Common myeloid progenitor, CD34-positive (primary cell): ENCODE measurements around the gene ACER2.
A peak's percentile ranks its signal among the peaks of the same experiment; 100 is the strongest.

Source experiments
- CTCF ChIA-PET: fragments of 350-600 bp; sonication (Branson Sonifier 250); formaldehyde crosslinking; loops from one replicate; lab custom pipeline; 2021; ENCODE audit warnings: antibody characterized with exemption; lab: Charles Lee
- POLR2A ChIA-PET: fragments of 350-600 bp; sonication (Branson Sonifier 250); formaldehyde crosslinking; loops from one replicate; lab custom pipeline; 2021; ENCODE audit warnings: antibody characterized with exemption; lab: Charles Lee
- DNase-seq, 3 donors: peaks; one replicate each; pipeline versions ENCODE4 v3.0.0 to v3.0.0-alpha.2; 2013
- H3K27ac ChIP-seq, 2 experiments: 1 replicate in 1 of 2; 2 replicates in 1 of 2; pipeline ENCODE4 v1.7.0; 2013; ENCODE audit warnings: inconsistent platforms in 2 of 2, low read length in 2 of 2, mild to moderate bottlenecking in 2 of 2, low read depth in 1 of 2, moderate library complexity in 1 of 2; ENCODE audit not compliant: severe bottlenecking in 2 of 2, insufficient read depth in 1 of 2, poor library complexity in 1 of 2
- H3K27me3 ChIP-seq, 5 experiments: replicated peaks in 2 of 5; 1 replicate in 3 of 5; 2 replicates in 2 of 5; pipeline versions ENCODE4 v1.6.1 to v1.7.0; 2013; ENCODE audit warnings: low read length in 4 of 5, mild to moderate bottlenecking in 2 of 5, moderate library complexity in 2 of 5, inconsistent platforms in 1 of 5; ENCODE audit not compliant: insufficient read depth in 5 of 5, control insufficient read depth in 4 of 5
- H3K36me3 ChIP-seq, 4 experiments: 1 replicate in 2 of 4; 2 replicates in 2 of 4; pipeline versions ENCODE4 v1.6.1 to v1.7.0; 2013; ENCODE audit warnings: low read length in 3 of 4, control low read depth in 1 of 4, mild to moderate bottlenecking in 1 of 4; ENCODE audit not compliant: control insufficient read depth in 4 of 4, insufficient read depth in 4 of 4
- H3K4me1 ChIP-seq, 4 experiments: 1 replicate in 3 of 4; 2 replicates in 1 of 4; pipeline versions ENCODE4 v1.6.1 to v1.7.1; 2013; ENCODE audit warnings: low read length in 3 of 4, mild to moderate bottlenecking in 3 of 4, control low read depth in 1 of 4, inconsistent platforms in 1 of 4, moderate library complexity in 1 of 4; ENCODE audit not compliant: control insufficient read depth in 4 of 4, insufficient read depth in 4 of 4; ENCODE audit errors: control extremely low read depth in 1 of 4
- H3K4me3 ChIP-seq, 7 experiments: 1 replicate in 4 of 7; 2 replicates in 3 of 7; pipeline versions ENCODE4 v1.5.1 to v1.7.0; 2013; ENCODE audit warnings: mild to moderate bottlenecking in 7 of 7, low read length in 6 of 7, moderate library complexity in 6 of 7, inconsistent platforms in 2 of 7, low read depth in 2 of 7, control low read depth in 1 of 7; ENCODE audit not compliant: insufficient read depth in 4 of 7, control insufficient read depth in 1 of 7; ENCODE audit errors: extremely low read depth in 1 of 7
- H3K9me3 ChIP-seq, 5 experiments: 1 replicate in 4 of 5; 2 replicates in 1 of 5; pipeline versions ENCODE4 v1.6.1 to v1.7.1; 2013; ENCODE audit warnings: low read length in 4 of 5, mild to moderate bottlenecking in 2 of 5, inconsistent platforms in 1 of 5, low read depth in 1 of 5, moderate library complexity in 1 of 5; ENCODE audit not compliant: control insufficient read depth in 4 of 5, insufficient read depth in 2 of 5; ENCODE audit errors: control extremely low read depth in 1 of 5
- WGBS: methylation state at CpG from one replicate; pipeline ENCODE4 v1.1.5; 2013; ENCODE audit not compliant: insufficient coverage; 5-methylcytosine and 5-hydroxymethylcytosine counted together

ACER2 gene

DNA sequence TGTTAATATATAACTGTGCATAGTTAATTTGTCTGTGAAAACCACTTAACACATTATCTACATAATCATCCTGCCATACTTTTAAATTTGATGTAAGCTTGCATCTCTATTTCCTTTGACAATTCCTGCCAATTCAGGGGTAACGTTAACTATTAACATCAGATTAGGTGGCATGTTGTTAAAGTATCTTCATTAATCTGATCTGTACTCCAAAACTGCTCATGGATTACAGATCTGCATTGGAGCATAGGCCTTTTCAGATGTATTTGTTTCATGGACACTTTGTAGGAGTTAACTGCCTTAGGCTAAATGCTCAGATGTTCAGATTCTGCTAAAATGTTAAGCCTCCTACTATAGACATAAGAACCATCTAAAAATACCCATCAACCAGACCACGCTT, 31.9 kb upstream of the ACER2 start:
- peaks cover 3 to 71% (median 41%) of the 10 kb centered on the region in 4 experiments for H3K36me3 ChIP-seq
- ChIA-PET POLR2A (interaction anchor here (0.6 kb wide), 1 partner anchor 1538 kb away, joined by 5 read pairs; no protein-coding TSS in a partner anchor), CTCF (interaction anchor here (0.9 to 1.4 kb wide), 3 partner anchors 18 to 88 kb away, joined by 3 to 5 read pairs (median 3); no protein-coding TSS in a partner anchor)
- H3K9me3 ChIP-seq, result no peaks in the 10 kb centered on the region
- H3K4me1 ChIP-seq, result peaks cover 17 to 28% (median 23%) of the 10 kb centered on the region in 4 experiments
- H3K4me3 ChIP-seq, result peak overlapping the region in 1 of 7 experiments; percentile 92
- H3K27me3 ChIP-seq, result no peaks in the 10 kb centered on the region
- DNase-seq, result no peak
- peak overlapping the region in 1 of 2 experiments; percentile 96 for H3K27ac ChIP-seq
- no CpG with 5 or more reads among the region's 2 CpGs for WGBS

DNA sequence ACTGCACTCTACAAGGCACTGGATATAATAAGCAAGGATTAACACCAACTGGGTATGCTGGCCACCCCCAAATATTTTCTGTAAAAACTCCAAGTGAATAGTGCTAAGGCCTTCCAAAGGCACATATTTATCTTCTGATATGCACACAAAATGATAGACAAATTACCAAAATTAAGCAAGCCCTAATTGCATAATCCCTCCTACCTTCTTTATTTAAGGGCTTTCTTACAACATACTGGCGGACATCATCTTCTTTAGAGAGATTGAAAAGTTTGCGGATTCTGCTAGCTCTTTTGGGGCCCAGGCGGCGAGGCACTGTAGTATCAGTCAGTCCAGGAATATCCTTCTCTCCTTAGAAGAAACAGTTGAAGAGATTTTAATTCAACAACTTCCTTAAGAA, 30.6 kb upstream of the ACER2 start:
- Histone ChIP-seq H3K9me3 (no peaks in the 10 kb centered on the region), H3K36me3 (peaks cover 2 to 65% (median 39%) of the 10 kb centered on the region in 4 experiments), H3K27ac (peak overlapping the region in 1 of 2 experiments; percentile 96), H3K27me3 (no peaks in the 10 kb centered on the region), H3K4me1 (peaks cover 17 to 28% (median 23%) of the 10 kb centered on the region in 4 experiments), H3K4me3 (peak overlapping the region in 5 of 7 experiments; percentile 90 to 97 (median 94))
- no peak for DNase-seq
- no CpG with 5 or more reads among the region's 4 CpGs for WGBS
- CTCF ChIA-PET, result interaction anchor here (1.0 kb wide), 1 partner anchor 42 kb away, joined by 3 read pairs; no protein-coding TSS in a partner anchor
- POLR2A ChIA-PET, result no interaction called here

DNA sequence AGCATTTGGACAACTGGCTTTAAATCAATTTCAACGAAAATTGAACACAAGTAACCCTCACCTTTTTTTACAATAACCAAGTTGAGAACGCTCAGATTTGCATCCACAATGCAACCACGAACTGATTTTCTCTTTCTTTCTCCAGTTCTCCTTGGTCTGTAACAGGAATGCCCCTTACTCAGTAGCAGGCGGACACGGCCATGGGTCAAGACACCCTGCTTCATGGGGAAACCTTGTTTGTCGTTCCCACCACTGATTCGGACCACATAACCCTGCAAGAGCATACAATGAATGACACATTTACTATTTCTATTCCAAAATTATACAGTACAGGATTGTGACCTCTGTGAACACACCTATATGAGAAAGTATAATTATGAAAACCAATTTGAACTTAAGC, 30.2 kb upstream of the ACER2 start:
- CTCF ChIA-PET, result no interaction called here

DNA sequence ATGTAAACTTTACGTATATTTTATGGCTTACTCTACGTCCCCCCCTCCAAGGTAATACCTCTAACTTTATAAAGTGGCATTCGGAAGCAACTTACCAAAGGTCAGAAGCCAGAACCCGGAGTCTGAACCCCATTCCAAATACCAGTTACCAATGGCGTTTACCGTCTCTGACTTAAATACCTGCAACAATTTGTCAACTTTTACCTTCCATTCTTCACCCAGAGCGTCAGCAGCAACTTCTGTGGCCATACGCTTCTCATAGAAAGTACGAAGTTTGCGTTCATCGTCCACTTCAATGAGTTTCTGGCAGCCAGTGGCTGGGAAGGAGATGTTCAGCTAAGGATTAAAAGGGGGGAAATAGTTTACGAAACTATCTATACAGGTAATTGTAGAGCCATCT, 29.5 kb upstream of the ACER2 start:
- Histone ChIP-seq H3K36me3 (peaks cover 2 to 54% (median 35%) of the 10 kb centered on the region in 4 experiments), H3K4me1 (peaks cover 17 to 28% (median 23%) of the 10 kb centered on the region in 4 experiments), H3K4me3 (peak overlapping the region in 6 of 7 experiments; percentile 81 to 97 (median 93)), H3K27ac (peak overlapping the region; percentile 93 to 96), H3K9me3 (no peaks in the 10 kb centered on the region), H3K27me3 (no peaks in the 10 kb centered on the region)
- ChIA-PET CTCF (no interaction called here), POLR2A (interaction anchor here (0.6 to 1.6 kb wide), 3 partner anchors 29 to 1644 kb away, joined by 3 to 4 read pairs (median 3); partner anchors contain the start of gene ACER2)
- WGBS, result 32% methylated on average over 4 of the region's 12 CpGs
- no peak for DNase-seq

More for the DNA sequence above, 30.2 kb upstream of the ACER2 start:
- 61% methylated on average over 6 of the region's 7 CpGs for WGBS
- POLR2A ChIA-PET, result no interaction called here
- Histone ChIP-seq H3K4me1 (peaks cover 17 to 28% (median 23%) of the 10 kb centered on the region in 4 experiments), H3K27me3 (no peaks in the 10 kb centered on the region), H3K27ac (peak overlapping the region; percentile 93 to 96), H3K4me3 (peak overlapping the region in 6 of 7 experiments; percentile 81 to 97 (median 93)), H3K9me3 (no peaks in the 10 kb centered on the region), H3K36me3 (peaks cover 2 to 60% (median 38%) of the 10 kb centered on the region in 4 experiments)
- no peak for DNase-seq

DNA sequence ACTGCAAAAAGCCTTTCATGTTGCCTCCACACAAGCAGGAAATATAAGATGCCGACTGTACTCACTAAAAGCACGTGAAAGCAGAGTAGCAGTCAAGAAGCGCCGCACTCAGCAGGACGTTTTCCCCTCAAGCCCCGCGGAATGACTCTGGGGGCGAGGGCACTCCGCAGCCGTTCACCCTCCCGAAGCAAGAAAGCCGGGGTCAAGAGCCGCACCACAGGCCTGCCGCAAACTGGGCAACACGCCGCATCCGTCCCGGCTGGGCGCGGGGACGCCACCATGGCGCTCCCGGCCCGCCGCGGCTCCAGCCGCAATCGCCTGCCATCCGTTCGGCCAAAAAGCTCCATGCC, 29.1 kb upstream of the ACER2 start:
- peaks cover 17 to 28% (median 23%) of the 10 kb centered on the region in 4 experiments for H3K4me1 ChIP-seq
- peak; percentile 28 to 60 (median 46) for DNase-seq
- H3K4me3 ChIP-seq, result peak overlapping the region; percentile 76 to 97 (median 92)
- CTCF ChIA-PET, result interaction anchor here (0.6 to 0.7 kb wide), 2 partner anchors 11 to 76 kb away, joined by 3 read pairs; no protein-coding TSS in a partner anchor
- 0% methylated on average over 29 of the region's 30 CpGs for WGBS
- H3K27ac ChIP-seq, result peak overlapping the region; percentile 93 to 96
- no peaks in the 10 kb centered on the region for H3K27me3 ChIP-seq
- H3K9me3 ChIP-seq, result no peaks in the 10 kb centered on the region
- H3K36me3 ChIP-seq, result peaks cover 2 to 50% (median 33%) of the 10 kb centered on the region in 4 experiments
- POLR2A ChIA-PET, result interaction anchor here (0.6 to 1.6 kb wide), 5 partner anchors 29 to 86 kb away, joined by 3 to 5 read pairs (median 4); partner anchors contain the start of gene ACER2

DNA sequence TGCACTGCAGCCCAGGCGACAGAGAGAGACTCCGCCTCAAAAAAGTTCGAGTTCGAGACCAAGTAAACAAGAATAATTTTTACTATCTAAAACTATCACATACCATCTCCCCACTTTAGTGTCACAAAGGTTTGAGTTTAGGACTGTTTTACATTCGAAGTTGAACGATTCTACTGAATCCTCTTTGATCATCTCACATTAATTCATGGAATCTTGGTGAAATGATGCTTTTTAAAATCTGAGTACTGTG, 28.1 kb upstream of the ACER2 start:
- peak overlapping the region; percentile 76 to 97 (median 92) for H3K4me3 ChIP-seq
- H3K36me3 ChIP-seq, result peaks cover 2 to 39% (median 25%) of the 10 kb centered on the region in 4 experiments
- H3K27me3 ChIP-seq, result no peaks in the 10 kb centered on the region
- ChIA-PET POLR2A (interaction anchor here (1.0 to 1.4 kb wide), 2 partner anchors 28 to 85 kb away, joined by 3 read pairs; partner anchors contain the start of gene ACER2), CTCF (no interaction called here)
- DNase-seq, result no peak
- peaks cover 17 to 28% (median 23%) of the 10 kb centered on the region in 4 experiments for H3K4me1 ChIP-seq
- H3K9me3 ChIP-seq, result no peaks in the 10 kb centered on the region
- peak overlapping the region; percentile 93 to 96 for H3K27ac ChIP-seq
- WGBS, result 20% methylated on average over 1 of the region's 6 CpGs

DNA sequence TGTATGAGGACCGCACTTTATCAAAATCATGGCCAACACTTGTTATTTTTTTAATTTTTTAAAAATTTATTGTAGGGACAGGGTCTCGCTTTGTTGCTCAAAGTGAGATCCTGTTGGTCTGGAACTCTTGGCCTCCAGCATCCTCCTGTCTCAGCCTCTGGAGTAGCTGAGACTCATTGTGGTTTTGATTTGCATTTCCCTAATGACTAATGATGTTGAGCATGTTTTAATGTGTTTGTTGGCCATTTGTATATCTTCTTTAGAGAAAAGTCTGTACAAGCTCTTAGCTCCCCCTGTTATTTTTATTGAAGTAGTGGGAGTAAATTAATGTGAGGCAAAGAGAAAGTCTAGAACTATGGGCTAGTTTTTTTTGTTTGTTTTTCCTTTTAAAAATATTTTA, 27.2 kb upstream of the ACER2 start:
- Histone ChIP-seq H3K27ac (no peak overlapping the region), H3K9me3 (no peaks in the 10 kb centered on the region), H3K4me1 (peaks cover 17 to 28% (median 23%) of the 10 kb centered on the region in 4 experiments), H3K36me3 (peaks cover 2 to 30% (median 17%) of the 10 kb centered on the region in 4 experiments), H3K27me3 (no peaks in the 10 kb centered on the region), H3K4me3 (no peak overlapping the region)
- DNase-seq, result peak in 1 of 3 donors; percentile 23
- ChIA-PET CTCF (no interaction called here), POLR2A (no interaction called here)
- WGBS, result 100% methylated on average over 2 of the region's 2 CpGs
